Bone marrow (tissue), 2 donors: ENCODE data around the gene CYP4F3.
A peak's percentile ranks its signal among the peaks of the same experiment; 100 is the strongest.
"Not testable (repeated sequence)": the region's sequence is repeated elsewhere in the genome, so short reads cannot be mapped to it uniquely, and the experiment has no call there.

ENCODE experiments used
- DNase-seq, 2 donors: peaks; one replicate each; lab custom pipeline; 2025; lab: John Stamatoyannopoulos, UW

CYP4F3 gene

DNA sequence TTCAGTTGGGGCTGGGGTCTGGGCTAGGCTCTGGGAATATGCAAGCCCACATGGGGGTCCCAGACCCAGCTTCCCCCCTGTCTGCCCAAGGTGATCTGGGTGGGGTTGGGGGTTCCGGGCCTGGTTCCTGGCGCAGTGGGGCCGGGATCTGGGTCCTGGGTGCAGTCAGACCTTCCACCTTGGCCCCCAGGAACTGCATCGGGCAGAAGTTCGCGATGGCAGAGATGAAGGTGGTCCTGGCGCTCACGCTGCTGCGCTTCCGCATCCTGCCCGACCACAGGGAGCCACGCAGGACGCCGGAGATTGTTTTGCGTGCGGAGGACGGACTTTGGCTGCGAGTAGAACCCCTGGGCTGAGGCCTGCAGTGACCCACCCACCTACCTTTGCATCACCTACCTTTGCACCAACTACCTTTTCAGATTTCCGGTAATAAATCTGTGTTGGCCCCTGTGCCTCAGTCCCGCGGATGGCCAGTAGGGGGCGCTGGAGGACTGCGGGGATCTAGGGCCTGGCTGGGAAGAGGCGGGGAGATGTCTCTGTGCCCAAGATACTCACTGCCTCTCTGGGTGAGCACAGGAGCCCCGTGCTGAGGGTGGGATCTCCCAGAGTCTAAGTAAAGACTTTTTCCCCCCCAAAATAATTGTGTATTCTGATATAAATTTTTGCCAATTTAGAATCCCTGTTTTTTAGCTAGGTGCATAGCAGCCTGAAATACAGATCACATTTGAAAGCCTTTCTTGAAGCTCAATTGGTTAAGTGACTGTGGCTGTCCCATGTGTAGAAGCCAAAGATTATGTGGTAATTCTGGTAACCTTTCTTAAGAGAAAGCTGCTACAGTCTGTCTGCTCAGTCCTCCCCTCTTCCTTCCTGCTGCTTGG, 11.5 kb upstream of the CYP4F3 start:
- peak; percentile 49 to 52 for DNase-seq

DNA sequence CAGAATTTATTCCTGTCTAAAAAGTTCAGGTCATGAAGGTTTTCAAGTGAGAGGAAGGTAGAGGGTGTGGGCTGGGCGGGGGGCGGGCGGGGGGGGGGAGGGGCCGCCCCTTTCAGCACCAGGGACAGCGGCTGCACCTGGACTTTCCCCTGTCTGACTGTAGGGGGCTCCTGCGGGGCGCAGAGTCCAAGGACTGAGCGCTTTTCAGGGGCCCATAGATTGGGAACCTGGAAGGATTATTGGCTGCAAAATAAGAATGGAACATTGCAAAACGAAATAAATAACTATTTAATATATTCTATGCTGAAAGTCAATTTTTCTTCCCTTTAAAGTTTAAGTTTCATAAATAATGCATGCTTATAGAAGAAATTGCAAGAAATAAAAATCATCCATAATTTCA, 8.9 kb upstream of the CYP4F3 start:
- DNase-seq = peak in 1 of 2 donors; percentile 6

DNA sequence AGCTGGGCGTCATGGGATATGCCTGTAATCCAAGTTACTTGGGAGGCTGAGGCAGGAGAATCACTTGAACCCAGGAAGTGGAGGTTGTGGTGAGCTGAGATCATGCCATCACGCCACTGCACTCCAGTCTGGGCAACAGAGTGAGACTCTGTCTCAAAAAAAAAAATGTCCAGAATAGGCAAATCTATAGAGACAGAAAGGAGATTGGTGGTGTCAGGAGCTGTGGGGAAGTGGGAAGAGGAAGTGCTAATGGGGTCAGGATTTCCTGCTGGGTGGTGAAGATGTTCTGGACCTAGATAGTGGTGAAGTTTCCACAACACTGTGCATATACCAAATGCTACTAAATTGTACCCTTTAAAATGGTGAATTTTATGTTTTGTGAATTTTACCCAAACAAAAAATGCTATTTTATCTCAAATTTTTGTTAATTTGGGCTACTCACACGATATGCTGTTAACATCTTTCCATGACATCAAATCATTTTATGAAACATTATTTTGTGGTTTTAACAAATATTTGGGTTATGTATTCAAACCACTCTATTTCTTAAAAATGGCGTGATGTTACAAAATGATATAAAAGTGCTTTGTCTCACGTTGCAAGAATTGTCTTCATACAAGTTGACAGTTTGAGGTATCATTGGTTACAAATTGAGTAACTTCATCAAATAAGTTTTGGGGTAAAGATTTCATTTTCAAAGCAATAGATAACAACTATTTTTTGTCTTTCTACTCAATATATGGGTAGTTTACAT, 7.4 kb upstream of the CYP4F3 start:
- no peak for DNase-seq

DNA sequence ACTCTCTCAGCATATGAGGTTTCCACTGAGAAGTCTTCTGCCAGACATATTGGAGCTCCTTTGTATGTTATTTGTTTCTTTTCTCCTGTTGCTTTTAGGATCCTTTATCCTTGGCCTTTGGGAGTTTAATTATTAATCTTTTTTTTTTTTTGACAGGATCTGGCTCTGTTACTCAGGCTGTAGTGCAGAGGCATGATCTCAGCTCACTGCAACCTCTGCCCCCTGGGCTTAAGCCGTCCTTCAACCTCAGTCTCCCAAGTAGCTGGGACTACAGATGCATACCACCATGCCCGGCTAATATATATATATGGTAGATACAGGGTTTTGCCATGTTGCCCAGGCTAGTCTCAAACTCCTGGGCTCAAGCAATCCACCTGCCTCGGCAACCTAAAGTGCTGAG, 6.6 kb upstream of the CYP4F3 start:
- DNase-seq = no peak

DNA sequence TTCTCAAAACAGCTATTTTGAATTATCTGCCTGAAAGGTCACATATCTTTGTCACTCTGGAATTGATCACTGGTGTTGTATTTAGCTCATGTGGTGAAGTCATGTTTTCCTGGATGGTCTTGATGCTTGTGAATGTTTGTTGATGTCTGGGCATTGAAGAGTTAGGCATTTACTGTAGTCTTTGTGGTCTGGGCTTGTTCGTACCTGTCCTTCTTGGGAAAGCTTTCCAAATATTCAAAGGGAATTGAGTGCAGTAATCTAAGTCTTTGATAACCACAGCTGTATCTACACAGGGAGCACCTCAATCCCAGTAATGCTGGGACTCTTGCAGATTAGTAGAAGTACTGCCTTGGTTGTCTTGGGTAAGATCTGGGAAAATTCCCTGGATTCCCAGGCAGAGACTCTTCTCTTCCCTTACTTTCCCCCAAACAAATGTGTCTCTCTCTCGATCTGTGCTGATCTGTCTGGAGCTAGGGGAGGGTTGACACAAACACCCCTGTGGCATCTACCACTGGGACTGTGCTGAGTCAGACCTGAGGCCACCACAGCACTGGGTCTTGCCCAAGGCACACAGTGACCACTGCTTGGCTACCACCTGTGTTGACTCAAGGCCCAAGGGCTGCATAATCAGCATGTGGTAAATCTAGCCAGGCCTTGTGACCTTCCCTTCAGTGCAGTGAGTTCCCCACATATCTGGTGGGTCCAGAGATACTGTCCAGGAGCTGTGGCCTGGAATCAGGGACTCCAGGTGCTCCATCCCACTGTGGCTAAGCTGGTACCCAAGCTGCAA, 5.5 kb upstream of the CYP4F3 start:
- DNase-seq = no peak

DNA sequence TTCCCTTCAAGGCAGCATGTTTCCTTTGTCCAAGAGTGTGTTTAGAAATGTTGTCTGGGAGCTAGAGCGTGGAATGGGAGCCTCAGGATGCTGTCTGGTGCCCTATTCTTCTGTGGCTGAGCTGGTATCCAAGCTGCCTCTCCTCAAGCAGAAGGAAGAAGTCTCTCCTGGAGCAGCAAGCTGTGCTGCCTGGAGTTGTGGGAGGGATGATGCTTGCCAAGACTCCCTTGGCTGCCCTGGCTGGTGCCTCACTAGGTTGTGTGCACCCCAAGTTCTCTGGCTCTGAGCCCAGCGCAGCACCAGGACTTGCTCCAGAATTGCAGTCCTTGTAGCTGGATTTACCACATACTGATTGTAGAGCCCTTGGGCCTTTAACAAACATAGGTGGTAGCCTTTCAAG, 4.7 kb upstream of the CYP4F3 start:
- no peak for DNase-seq

DNA sequence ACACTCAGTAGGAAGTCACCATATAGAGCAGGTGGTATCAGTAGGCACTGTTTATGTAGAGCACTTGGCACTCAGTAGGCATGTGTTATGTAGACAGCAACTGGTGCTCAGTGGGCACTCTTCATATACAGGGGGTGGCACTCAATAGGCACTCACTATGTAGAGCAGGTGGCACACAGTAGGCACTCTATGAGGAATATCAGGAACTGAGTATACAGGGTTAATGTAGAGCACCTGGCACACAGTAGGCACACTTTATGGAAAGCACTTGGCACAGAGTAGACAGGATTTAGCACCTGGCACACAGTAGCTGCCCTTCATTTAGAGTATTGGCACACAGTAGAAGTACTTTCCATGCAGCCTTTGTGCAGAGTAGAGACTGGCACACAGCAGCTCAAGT, 1.1 kb upstream of the CYP4F3 start:
- DNase-seq = no peak

DNA sequence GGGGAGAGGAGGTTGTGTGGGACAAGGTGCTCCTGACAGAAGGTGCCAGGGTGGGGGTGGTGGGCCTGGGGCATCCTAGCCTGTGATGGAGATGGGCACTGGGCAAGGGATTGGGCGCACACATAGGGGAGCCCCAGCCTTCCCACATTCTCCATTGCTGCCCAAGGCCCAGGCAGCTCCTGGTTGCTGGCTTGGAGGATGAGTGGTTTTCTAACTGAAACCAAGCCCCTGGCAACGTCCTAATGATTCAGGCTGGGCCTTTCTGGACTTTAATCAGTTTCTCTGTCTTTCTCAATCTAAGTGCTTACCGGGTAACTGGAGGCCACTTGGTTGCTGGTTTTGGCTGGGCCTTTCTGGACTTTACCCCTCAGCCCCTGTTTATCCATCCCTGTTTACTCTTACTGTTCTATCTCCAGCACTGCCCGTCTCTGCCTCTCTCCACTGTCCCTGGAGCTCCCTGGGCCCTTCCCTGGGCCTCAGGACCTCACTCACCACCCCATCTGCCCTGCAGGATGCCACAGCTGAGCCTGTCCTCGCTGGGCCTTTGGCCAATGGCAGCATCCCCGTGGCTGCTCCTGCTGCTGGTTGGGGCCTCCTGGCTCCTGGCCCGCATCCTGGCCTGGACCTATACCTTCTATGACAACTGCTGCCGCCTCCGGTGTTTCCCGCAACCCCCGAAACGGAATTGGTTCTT, 354 bp downstream of the CYP4F3 start:
- no peak for DNase-seq

DNA sequence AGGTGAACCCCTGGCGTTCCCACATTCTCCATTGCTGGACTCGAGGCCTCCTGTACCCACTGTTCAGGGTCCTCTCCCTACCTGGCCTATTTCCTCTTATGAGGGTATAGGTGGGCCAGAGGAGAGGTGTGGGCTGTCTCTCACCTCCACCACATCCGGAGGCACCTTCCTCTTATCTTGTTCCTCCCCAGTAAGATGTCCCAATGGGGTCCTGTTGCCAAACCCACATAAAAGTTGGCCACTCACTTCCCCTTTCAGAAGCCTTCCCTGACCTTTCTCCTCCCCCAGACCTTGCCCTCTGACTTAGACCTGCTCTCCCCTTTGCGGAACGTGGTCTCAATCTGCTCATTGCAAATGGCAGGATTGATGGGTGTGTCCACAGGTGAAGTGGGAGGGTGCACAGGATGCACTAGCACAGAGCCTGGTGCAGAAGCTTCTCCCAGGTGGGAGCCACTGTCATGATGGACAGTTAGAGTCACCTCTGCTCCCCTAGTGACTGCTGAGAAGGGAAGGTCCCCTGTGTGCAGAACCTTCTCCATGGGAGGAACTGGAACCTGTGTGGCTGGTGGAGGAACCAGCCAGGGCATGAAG, 1.3 kb downstream of the CYP4F3 start:
- no peak for DNase-seq

DNA sequence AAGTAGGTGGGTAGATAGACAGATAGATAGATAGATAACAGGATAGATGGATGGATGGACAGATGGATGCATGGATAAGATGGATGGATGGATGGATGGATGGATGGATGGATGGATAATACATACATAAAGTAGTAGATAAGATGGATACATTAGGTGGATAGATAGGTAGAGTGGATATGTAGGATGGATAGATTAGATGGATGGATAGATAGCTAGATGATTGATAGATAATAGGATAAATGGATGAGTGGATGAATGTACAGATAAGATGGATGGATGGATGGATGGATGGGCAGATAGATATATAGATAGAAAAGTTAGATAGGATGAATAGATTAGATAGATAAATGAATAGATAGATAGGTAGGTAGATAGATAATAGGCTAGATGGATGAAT, 2.1 kb downstream of the CYP4F3 start:
- no peak for DNase-seq

DNA sequence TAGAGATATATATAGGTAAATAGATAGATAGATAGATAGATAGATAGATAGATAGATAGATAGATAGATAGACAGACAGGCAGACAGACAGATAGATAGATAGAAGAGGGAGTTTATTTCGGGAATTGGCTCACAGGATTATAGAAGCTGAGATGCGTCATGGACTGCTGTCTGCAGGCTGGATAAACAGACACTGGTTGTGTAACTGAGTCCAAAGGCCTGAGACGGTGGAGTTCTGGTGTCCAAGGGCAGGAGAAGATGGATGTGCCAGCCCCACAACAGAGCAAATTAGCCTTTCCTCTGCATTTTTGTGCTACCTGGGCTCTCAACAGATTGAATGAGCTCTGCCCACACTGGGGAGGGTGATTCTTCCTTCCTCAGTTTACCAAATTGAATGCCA, 2.7 kb downstream of the CYP4F3 start:
- DNase-seq = no peak

DNA sequence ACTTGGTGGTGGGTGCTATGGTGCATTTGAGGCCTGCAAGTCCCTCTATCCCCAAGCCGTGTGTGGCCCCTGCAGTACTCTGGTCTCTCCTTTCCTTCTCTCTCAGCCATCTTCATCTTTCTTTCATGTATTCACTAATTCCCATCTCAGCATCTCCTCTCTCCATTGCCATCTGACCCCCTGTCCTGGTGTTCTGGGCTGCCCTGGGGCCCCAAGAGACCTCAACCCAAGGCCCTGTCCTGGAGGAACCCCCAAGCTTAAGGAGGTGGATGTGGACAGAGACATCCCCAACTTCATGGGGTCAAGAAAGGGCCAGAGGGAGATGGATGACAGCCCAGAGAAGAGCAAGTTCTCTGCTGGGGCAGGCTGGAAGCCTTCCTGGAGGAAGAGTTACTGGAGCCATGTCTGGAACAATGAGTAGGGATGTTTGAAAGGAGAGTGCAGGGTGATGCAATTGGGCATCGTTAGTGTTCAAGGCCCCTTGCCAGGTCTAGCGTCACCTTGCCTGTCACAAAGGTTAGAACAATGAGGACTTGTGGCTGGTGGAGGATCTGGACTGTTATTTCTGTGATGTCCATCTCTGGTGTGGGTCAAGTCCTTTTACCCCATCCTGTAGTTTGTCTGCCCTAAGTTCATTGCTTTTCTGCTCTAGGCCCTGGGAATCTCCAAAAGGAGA, 3.5 kb downstream of the CYP4F3 start:
- DNase-seq = no peak

DNA sequence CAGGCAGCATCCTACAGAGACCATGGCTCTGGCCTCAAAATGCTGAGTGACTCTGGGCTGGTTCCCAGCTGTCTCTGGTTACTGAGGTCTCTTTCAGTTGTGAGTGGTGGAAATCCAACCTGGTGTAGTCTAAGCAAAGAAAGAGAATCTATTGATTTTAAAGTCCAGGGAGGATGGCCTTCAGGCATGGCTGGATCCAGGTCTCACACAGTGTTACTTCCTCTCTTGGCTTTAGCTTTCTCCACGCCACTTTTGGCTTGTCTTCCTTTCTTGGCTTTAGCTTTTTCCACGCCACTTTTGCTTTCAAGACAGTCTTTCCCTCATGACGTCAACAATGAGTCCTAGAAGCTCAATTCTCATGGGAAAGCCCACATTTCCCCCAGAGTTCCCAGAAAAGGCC, 4.1 kb downstream of the CYP4F3 start:
- no peak for DNase-seq

DNA sequence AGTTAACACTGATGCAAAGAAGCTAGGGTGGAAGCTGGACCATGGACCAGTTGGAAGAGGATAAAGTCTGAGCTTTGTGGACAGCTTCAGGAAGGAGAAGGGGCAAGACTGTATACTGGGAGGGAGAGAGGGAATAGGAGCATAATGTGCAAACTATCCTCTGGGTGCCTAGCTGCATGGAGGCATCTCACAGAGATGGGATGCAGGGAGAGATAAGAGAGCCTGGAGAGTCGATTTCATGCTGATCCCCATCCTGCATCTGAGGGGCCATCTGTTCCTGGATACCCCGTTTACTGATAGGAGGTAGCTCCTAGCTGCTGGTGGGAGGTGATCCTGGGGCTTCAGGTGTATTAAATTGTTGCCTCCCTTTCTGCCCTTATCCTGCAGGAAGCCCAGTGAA, 8.8 kb downstream of the CYP4F3 start:
- no peak for DNase-seq

DNA sequence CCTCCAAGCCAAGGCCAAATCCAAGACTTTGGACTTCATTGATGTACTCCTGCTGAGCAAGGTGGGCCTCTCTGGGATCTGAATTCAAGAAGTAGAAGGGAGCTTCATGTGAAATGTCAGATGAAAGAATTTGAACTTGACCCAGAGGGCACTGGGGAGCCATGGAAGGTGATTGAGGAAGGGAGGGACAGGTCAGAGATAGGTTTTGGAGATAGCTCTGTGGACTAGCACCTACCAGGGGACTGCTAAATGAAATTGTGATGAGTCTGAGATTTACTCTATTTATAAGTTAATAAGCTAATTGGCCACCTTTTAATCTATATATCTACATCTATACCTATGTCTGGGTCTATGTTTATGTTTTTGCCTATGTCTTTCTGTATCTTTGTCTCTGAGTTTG, 9.4 kb downstream of the CYP4F3 start:
- DNase-seq = not testable (repeated sequence)

DNA sequence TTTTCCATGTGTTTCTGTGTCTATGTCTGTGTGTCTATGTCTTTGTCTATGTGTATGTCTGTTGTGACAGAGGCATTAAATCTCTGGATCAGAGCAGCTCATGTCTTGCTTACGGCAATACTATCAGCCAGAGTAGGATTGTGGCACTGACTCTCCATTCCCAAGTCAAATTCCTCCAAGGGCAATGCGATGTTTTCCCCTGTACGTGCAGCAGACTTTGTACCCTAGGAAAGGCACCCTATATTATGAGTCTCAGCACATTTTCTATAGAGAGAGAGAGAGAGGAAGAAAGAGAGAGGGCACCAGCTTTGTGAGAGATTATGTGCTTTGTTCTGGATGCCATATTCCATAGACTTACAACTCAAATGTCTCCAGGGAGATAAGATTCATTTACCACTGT, 11.1 kb downstream of the CYP4F3 start:
- DNase-seq = no peak

DNA sequence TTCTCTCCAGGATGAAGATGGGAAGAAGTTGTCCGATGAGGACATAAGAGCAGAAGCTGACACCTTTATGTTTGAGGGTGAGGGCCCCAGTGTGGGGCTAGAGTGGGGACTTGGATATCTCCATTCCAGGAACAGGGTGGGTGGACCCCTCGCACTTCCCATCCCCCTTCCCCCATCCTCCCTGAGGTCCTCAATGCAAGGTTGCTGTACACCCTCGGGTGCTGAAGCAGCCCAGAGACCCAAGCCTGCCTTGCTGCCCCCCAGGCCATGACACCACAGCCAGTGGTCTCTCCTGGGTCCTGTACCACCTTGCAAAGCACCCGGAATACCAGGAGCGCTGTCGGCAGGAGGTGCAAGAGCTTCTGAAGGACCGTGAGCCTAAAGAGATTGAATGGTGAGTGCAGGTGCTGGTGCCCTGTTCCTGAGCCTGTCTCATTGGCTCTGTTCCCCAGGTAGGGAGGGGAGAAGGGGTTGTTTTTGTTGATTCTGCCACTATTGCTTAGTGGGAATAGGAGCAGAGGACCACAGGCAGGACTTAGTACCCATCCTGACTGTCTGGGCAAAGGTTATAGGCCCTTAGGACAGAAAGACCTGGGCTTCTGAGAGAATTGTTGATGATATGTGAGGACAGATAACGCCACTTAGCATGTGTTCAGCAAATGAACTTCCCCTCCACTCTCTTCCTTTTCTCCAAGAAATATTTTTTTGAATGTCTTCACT, 12.0 kb downstream of the CYP4F3 start:
- no peak for DNase-seq

DNA sequence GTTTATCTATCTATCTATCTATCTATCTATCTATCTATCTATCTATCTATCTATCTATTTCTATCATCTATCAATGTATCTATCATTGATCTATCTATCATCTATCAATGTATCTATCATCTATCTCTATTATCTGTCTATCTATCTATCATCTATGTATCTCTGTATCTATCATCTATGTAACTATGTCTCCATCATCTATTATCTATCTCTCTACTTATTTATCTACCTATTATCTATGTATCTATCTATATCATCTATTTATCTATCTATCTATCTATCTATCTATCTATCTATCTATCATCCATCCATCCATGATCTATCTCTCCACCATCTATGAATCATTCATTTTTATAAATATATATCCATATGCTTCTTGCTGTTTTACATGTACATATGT, 15.8 kb downstream of the CYP4F3 start:
- DNase-seq = no peak

DNA sequence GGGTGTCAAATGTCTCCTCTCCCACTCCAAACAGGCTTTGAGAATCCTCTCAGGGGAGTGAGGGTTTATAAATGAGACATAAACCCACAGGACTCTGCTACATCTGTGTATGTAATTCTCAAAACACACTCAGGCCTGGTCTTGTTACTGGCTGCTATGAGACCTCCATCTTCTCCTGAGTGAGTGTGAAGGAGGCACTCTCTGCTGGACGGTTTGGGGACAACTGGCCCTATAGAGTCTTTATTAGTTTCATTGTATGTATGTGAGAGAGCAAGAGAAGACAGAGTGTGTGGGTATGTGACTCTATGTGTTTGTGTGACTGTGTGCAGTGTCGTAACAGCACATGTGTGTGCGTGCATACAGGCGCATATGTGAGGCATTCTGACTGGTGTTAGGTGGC, 22.6 kb downstream of the CYP4F3 start:
- DNase-seq = no peak

DNA sequence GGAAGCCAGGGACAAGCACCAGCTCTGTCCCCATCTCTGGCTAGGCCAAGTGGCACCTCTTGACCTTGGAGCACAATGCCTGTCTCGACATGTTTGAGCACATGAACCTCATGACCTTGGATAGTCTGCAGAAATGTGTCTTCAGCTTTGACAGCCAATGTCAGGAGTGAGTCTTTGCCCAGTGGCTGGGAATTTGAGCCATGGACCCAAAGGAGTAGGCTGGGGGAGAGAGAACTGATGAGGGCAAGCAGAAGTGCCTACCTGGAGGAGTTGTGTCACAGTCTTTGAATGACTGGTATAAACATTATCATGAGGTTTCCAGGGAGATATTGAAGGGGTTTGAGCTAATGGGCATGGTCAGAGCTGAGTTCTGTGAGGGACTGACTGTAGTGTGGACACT, 25.5 kb downstream of the CYP4F3 start:
- DNase-seq = no peak
